ENCODE data around the gene ZNF816.
"Not testable (repeated sequence)": the region's sequence is repeated elsewhere in the genome, so short reads cannot be mapped to it uniquely, and the experiment has no call there.

Gene ZNF816

DNA sequence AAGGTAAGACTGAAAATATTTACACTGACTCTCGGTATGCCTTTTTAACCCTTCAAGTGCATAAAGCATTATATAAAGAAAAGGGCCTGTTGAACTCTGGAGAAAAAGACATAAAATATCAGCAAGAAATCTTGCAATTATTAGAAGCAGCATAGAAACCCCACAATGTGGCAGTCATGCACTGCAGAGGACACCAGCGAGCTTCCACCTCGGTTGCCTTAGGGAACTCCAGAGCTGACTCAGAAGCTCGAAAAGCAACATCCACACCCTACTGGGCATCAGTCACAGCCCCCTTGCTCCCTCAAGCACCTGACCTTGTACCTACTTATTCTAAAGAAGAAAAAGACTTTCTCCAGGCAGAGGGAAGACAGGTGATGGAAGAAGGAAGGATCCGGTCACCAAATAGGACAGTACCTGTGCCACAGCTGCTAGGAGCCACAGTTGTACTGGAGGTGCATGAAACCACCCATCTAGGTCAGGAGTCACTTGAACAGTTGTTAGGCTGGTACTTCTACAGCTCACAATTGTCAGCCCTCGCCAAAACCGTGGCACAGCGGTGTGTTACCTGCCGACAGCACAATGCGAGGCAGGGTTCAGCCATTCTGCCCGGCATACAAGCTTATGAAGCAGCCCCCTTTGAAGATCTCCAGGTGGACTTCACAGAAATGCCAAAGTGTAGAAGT, 2.9 kb downstream of the ZNF816 start:
- no peak for DNase-seq

DNA sequence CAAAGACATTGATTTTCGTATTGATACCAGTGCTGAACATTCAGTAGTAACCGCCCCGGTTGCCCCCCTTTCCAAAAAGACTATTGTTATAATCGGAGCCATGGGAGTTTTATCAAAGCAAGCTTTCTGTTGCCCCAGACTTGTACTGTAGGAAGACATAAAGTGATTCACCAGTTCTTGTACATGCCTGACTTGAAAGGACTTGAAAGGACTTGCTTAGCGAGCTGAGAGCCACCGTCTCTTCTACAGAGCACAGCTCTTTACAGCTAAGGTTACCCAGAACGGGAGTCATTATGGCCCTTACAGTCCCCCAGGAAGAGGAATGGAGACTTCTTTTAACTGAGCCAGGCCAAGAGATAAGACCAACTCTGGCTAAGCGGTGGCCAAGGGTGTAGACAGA, 5.1 kb downstream of the ZNF816 start:
- DNase-seq = no peak

DNA sequence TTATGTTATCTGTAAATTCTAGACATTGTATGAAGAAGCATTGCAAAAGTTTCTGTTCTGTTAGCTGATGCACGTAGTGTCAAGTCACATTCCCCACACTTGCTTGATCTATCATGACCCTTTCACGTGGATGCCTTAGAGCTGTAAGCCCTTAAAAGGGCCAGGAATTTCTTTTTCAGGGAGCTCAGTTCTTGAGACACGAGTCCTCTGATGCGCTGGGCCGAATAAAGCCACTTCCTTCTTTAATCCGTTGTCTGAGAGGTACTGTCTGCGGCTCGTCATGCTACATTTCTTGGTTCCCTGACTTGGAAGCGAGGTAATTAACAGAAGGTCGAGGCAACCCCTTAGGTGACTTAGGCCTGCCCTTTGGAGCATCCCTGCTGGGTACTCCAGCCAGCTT, 5.8 kb downstream of the ZNF816 start:
- no peak for DNase-seq

DNA sequence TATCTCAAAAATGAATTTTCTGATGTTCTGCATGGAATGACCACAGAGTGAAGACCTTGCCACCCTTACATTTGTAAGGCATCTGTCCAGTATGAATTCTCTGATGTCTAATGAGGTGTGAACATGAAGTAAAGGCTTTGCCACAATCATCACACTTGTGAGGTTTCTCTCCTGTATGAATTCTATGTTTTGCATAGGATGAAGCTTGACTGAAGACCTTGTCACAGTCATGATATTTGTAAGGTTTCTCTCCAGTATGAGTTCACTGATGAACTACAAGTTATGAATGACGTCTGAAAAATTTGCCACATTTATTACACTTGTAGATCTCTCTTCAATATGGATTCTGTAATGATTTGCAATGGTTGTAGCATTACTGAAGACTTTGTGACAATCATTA, 13.3 kb downstream of the ZNF816 start:
- DNase-seq = no peak

DNA sequence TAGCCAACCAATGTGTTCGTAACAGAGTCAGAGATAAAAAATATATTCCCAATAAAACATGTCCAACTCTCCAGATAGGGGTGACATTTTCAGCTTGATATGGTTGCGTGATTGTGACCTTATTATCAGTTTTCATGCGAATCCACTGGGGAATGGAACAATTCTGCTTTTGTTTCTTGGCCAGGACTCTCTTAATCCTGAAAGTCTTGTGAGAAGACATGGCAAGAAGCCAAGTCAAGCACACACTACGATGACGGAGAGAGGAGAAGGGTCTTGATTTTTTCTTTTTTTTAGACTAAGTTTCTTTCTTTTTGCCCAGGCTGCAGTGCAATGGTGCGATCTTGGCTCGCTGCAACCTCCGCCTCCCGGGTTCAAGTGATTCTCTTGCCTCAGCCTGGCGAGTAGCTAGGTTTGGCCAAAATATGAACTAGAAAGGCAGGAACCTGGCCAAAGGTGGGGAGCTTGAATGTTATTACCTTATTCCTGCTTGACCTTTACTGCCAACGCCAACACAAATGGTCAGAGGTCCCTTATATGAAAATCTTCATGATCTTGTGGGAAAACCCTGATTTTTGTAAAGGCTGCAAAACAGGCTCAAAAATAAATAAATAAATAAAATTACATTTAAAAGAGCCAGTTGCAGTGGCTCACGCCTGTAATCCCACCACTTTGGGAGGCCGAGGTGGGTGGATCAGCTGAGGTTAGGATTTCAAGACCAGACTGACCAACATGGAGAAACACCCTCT, 14.5 kb downstream of the ZNF816 start:
- DNase-seq = no peak

DNA sequence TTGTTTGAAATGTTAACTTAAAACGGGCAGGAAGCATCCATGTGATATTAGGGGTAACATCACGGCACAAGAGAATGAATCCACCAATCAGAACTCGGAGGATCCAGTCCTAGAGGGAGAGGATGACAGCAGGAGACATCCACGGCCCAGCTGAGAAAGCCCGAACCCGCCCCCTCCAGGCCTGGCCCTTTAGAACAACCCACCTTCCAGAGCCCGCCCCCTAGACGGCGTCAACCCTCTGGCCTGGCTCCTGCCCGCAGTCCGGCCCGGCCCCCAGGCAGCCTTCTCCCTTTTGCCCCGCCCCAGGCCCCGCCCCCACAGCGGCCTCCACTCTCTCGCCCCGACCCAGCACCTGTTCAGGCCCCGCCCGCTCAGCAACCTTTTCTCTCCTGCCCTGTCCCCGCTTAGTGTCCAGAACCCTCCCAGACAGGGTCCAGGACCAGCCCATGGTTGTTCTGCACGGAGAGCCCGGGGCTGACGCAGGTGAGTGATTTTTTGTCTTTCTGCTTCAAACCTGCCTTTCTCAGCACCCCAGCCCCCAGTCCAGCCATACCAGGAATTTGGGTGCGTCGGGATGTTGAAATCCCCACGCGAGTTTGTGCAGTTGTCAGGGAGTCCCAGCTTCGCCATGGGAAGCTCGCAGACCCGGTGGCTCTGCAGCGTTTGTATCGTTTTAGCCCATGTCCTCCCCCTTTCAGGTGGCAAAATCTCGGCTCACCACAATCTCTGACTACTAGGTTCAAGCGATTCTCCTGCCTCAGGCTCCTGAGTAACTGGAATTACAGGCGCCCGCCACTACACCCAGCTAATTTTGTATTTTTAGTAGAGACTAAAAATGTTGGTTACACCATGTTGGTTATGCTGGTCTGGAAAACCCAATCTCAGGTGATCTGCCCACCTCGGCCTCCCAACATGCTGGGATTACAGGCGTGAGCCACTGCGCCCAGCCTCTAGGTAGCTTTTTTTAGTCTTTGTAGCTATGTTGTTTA, 16.1 kb downstream of the ZNF816 start:
- DNase-seq = no peak

DNA sequence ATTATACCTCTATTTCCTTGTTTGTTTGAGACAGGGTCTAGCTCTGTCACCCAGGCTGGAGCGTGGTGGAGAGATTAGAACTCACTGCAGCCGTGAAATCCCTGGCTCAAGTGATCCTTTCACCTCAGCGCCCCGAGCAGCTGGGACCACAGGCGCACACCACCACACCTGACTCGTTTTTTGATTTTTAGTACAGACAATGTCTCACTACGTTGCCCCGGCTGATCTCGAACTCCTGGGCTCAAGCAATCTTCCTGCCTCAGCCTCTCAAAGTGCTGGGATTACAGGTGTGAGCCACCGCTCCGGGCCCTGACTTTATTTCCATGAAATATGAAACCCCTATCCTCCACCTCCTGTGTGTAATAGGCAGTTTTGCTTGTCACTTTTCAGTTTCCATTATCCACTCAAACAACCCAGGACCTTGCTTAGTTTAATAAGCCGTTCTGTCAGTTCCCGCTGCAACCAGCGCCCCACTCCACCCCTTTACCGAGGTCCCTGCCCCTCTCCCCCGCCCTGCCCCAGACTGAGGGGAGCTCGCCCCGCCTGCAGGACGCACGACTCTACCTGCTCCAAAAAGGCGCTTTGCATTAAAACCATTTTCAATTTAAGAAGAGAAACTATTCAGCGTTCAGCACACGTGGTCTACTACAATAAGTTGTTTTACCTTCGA, 16.9 kb downstream of the ZNF816 start:
- DNase-seq = no peak

DNA sequence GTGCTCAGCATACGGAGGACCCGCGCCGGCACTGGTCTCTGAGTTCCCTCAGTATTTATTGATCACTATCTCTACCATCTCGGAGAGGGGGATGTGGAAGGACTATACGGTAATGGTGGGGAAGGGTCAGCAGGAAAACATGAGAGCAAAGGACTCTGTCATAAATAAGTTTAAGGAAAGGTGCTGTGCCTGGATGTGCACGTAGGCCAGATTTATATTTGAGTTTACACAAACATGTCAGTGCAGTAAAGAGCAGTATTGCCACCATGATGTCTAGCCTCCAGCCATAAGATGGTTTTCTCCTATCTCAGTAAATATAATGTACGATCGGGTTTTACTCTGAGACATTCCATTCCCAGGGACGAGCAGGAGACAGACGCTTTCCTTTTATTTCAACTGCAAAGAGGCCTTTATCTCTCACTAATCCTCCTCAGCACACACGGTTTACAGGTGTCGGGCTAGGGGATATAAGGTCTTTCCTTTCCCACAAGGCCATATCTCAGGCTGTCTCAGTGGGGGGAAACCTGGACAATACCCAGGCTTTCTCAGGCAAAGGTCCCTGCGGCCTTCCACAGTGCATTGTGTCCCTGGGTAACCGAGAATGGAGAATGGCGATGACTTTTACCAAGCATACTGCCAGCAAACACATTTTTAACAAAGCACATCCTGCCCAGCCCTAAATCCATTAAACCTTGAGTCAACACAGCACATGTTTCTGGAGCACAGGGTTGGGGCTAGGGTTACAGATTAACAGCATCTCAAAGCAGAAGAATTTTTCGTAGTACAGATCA, 17.8 kb downstream of the ZNF816 start:
- not testable (repeated sequence) for DNase-seq

DNA sequence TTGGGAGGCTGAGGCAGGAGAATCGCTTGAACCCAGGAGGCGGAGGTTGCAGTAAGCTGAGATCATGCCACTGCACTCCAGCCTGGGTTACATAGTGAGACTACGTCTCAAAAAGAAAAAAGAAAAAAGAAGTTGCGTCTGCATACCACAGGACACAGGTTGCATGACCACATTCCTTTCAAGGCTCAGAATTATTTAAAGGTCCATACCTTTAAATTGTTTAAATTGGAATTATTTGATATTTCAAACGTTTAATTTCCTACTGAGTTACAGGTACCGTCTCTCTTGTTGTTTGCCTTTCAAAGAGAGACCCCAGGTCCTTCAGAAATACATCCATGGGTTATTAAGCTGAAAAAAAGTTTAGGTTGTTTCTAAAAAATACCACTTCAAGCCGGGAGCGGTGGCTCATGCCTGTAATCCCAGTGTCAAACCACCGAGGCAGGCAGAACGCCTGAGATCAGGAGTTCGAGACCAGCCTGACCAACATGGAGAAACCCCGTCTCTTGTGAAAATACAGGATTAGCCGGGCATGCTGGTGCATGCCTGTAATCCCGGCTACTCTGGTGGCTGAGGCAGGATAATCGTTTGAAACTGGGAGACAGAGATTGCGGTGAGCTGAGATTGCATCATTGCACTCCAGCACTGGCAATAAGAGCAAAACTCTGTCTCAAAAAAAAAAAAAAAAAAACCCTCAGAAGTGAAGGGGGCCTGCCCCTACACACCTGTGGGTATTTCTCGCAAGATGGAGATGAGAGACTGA, 18.6 kb downstream of the ZNF816 start:
- DNase-seq = no peak

DNA sequence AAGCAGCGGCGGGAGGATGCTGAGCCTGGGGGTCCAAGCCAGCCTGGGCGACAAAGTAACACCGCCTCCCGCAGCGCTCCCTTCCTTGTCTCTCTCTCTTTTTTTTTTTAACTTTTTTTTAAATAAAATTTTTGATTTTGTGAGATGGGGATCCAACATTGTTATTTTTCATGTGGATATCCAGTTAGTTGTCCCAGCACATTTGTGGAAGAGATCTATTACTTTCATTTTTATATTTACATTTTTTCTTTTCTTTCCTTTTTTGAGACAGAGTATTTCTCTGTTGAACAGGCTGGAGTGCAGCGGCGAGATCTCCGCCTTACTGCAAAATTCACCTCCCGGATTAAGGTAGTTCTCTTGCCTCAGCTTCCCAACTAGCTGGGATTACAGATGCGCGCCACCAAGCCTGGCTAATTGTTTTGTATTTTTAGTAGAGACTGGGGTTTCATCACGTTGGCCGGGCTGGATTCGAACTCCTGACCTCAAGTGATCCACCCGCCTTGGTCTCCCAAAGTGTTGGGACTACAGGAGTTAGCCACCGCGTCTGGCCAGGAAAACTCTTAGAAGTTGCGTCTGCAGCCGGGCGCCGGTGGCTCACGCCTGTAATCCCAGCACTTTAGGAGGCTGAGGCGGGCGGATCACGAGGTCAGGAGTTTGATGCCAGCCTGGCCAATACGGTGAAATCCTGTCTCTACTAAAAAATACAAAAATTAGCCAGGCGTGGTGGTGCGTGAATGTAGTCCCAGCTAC, 19.4 kb downstream of the ZNF816 start:
- DNase-seq = no peak

DNA sequence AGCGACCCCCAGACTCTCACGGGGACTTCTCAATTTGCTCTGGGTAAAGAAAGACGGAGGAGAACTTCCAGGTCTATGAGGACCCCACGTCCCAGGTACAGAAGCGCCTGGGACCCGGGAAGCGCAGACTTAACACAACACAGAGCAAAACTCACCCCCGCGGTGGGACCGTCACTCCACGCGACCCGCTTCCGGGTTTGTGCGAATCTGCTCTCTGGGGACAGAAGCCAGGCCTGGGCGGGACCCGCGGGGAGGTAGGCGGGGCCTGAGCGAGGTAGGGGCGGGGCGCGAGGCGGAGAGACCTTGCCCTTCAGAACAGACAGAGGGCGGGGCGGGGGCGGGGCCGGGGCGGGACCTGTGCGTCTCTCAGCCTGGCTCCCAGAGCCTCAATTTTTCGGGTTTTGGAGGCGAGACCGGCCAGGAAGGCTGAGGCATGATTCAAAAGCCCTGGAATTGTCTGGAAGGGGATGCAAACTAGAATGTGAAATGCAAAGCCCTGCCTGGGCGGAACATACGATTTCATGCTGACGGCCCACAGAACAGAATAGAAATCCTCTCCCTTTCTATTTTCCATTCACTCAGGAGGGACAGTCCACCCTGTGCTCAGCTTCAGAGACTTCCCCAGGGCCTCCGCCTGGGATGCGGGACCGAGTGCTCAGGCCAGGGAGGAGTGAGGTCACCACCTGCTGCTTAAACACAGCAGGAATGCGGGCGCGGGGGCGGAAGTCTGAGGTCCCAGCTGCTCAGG, 20.1 kb downstream of the ZNF816 start:
- DNase-seq = peak; percentile 91 to 95 (median 94)

DNA sequence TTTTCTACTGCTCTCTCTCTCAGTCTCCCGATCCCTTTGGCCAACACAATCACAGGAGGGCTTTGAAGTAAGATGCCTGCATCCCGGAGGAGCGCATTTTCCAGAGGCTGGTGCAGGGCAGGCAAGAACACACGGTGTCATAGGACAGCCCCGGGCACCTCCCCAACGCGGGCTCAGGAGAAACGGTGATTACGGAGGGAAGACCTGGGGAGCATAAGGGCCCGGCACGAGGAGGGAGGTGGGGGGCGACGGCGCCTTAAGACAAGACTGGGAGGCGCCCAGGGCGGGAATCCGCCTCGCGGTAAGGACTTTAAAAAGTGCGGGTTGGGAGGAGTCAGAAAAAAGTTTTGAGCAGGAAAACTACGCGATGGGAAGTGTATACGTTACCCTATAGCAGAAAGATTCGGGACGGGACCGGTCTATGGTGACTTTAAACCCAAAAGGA, 20.7 kb downstream of the ZNF816 start:
- DNase-seq = peak; percentile 21 to 51 (median 38)

DNA sequence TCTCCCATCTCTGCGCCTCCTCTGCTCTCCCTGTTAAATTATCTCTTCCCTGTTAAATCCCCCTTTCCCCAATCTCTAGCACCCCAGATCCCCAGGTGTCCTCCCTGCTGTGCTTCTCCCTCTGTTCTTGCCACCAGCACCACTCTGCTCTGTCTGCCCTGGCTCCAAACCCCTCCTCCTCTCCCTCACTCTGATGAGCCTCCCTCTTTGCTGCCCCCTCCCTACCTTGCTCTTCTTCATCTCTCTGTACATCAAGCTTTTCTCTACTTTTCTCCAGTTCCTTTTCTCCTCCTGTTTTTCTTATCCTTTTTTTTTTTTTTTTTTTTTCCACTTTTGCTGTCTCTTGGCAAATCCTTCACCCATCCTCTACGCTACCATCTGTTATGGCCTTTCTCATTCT, 21.2 kb downstream of the ZNF816 start:
- DNase-seq = not testable (repeated sequence)

DNA sequence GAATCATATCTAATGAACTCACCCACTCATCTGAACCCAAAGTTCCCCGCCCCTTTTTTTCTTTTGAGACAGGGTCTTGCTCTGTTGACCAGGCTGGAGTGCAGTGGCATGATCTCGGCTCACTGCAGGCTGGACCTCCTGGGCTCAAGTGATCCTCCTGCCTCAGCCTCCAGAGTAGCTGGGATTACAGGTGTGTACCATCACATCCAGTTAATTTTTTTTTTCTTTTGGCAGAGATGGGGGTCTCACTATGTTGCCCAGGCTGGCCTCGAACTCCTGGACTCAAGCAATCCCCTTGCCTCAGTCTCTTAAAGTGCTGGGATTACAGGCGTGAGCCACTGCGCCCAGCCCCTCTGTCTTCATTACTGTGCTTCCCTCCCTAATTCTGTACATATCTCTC, 21.8 kb downstream of the ZNF816 start:
- DNase-seq = not testable (repeated sequence)

DNA sequence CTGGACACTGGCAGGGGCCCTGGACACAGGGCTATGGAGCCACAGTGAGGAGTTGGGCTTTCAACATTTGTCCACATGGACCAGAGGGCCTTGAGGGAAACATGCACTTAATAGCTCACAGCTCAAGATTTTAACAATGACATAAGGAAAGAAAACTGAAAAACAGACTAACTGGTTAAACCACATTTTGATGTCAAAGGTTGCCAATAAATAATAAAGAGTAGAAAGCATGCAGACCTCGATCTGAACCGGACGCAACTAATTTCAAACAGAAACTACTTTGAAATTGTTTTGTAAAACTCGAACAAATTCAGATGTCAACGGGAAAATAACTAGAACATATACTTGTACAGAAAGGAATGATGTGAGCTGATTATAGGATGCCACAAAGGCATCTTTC, 23.9 kb downstream of the ZNF816 start:
- DNase-seq = no peak

DNA sequence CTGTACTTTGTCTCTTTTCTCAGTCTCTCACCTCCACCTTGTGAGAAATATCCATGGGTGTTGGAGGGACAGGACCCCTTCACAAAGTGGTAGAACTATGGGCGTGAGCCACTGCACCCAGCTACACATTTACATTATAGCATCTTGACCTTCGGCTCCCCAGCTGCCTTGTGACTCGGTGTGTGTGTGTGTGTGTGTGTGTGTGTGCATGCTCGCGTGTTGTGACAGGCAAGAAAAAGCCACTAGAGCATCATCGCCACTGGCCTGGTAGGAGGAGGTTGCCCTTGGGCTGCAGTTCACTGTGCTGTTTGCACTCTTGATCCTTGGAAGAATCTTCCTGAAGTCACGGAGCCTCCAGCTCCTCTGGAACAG, 25.7 kb downstream of the ZNF816 start:
- DNase-seq = no peak

DNA sequence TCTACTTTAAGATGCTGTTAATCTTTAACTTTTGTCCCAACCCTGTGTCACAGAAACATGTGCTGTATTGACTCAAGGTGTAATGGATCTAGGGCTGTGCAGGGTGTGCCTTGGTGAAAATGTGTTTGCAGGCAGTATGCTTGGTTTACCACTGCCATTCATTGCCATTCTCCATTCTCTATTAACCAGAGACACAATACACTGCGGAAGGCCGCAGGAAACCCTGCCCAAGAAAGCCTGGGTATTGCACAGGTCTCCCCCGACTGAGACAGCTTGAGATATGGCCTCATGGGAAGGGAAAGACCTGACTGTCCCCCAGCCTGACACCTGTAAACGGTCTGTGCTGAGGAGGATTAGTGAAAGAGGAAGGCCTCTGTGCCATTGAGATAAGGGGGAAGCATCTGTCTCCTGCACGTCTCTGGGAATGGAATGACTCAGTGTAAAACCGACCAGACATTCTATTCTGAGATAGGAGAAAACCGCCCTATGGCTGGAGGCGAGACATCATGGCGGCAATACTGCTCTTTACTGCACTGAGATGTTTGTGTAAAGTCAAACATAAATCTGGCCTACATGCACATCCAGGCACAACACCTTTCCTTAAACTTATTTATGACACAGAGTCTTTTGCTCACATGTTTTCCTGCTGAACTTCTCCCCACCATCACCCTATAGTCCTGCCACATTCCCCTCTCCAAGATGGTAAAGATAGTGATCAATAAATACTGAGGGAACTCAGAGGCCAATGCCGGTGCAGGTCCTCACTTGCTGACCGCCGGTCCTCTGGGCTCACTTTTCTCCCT, 26.3 kb downstream of the ZNF816 start:
- peak; percentile 28 to 47 (median 33) for DNase-seq

DNA sequence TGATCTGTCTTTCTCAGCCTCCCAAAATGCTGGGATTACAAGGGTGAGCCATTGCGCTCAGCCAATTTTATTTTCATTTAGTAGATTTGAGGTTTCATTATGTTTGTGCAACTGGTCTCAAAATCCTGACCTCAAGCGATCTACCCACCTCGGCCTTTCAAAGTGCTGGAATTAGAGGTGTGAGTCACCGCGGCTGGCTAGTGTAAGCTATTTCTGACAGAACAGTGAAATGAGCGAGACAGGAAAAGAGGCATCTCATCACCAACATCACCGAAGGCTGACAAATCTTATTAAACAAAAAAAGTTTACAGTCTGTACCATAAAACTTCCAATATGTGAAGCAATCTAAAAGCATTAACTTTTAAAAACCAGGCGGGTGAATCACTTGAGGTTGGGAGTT, 27.2 kb downstream of the ZNF816 start:
- DNase-seq = peak; percentile 52 to 67 (median 67)

DNA sequence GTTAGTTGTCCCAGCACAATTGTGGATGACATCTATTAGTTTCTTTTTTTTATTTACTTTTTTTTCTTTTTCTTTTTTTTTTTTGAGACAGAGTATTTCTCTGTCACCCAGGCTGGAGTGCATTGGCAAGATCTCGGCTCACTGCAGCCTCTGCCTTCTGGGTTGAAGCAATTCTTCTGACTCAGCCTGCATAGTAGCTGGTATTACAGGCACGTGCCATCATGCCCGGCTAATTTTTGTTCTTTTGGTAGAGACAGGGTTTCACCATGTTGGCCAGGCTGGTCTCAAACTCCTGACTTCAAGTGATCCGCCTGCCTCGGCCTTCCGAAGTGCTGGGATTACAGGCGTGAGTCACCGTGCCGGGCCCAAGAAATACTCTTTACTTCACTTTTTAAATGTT, 38.0 kb downstream of the ZNF816 start:
- DNase-seq = peak; percentile 18 to 32 (median 24)

Data from suppressor macrophage treated with lipopolysaccharide for 1 hour (primary cell).